ENCODE results near the gene SPATA18. TPM values are rescaled to one million over a fixed set of nuclear protein-coding genes. Genes with fewer than 3 reads are reported as not detected.
A peak's percentile ranks its signal among the peaks of the same experiment; 100 is the strongest.

Gene SPATA18
- total and polyA plus RNA-seq, 2 experiments from 2014 or later: 2.7 to 7.8 TPM

DNA sequence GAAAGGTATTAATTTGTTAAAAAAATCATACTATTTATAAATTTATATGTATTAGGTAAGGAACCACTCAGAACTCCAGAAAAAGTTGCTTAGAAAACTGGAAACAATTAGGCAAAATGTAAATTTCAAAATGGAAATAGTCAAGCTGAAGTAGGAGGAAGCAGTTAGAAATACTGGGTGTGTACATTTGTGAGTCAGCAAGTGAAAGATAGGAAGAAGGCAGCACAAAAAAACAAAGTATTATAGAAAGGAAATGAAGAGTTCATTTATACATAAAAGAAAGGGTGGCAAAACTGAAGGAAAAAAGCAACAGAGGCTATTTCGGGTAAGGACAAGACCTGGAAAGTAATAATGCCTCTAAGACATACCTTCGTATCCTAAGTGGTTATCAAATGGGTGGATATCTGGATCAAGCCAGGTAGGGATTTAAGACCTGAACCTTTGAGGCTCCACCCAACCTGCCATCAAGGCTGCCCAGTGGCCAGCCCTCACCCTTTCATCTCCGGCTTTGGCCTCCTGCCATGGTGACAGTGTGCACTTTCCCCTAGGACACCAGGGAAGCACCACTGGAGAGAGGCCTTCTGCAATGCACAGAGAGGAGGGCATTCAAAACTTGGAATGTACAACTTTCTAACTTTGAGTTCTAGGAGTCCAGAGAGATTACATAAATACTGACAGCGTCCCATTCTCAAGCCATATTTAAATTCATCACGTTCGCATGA is 31.0 kb upstream of the SPATA18 start, which contains the start of gene LRRC66:
TSS of gene LRRC66 (minus strand) at position 428 of the 722 bp plus-strand sequence. CDS start 2,750 bp downstream, outside the sequence.
- Histone ChIP-seq H3K36me3 (replicated peaks; ENCODE audit: insufficient read depth, low read depth) (no peaks in the 10 kb centered on the region), H3K4me3 (no peak within 1 kb of the TSS), H3K27ac (peak within 1 kb of the TSS; percentile 36), H4K20me1 (ENCODE audit: insufficient read depth, poor library complexity, severe bottlenecking) (no peaks in the 10 kb centered on the region), H3K27me3 (no peaks in the 10 kb centered on the region), H3K4me1 (ENCODE audit: insufficient read depth) (peaks cover 4% of the 10 kb centered on the region), H3K9me2 (replicated peaks; ENCODE audit: insufficient read depth) (no peaks in the 10 kb centered on the region), H3K9me3 (ENCODE audit: low read depth) (no peaks in the 10 kb centered on the region), H3K79me2 (no peaks in the 10 kb centered on the region), H3K4me2 (no peak within 1 kb of the TSS), H2AFZ (no peak within 1 kb of the TSS)
- TF ChIP-seq EZH2 (IDR thresholded peaks at IDR 0.05; ENCODE audit: borderline replicate concordance) (no peak), EZH2phosphoT487 (IDR thresholded peaks at IDR 0.05; ENCODE audit: low read depth, severe bottlenecking, unreplicated experiment) (no peak), CTCF (IDR thresholded peaks at IDR 0.05; ENCODE audit: poor library complexity) (no peak)
- peak; percentile 56 for DNase-seq (ENCODE audit: low spot score)
- 88% methylated on average over 6 of the region's 6 CpGs for WGBS (ENCODE audit: low lambda C conversion rate, missing lambda C conversion rate)

- WGBS (ENCODE audit: low lambda C conversion rate, missing lambda C conversion rate): 91% methylated on average over 1 of the region's 1 CpG
- no peak overlapping the region for H3K27ac ChIP-seq
- no peaks in the 10 kb centered on the region for H3K9me3 ChIP-seq (ENCODE audit: low read depth)
- H3K36me3 ChIP-seq (replicated peaks; ENCODE audit: insufficient read depth, low read depth): no peaks in the 10 kb centered on the region
- H3K79me2 ChIP-seq: peaks cover 11% of the 10 kb centered on the region
- TF ChIP-seq EZH2 (IDR thresholded peaks at IDR 0.05; ENCODE audit: borderline replicate concordance) (no peak), CTCF (IDR thresholded peaks at IDR 0.05; ENCODE audit: poor library complexity) (no peak), EZH2phosphoT487 (IDR thresholded peaks at IDR 0.05; ENCODE audit: low read depth, severe bottlenecking, unreplicated experiment) (no peak)
- no peak for DNase-seq (ENCODE audit: low spot score)
- no peak overlapping the region for H2AFZ ChIP-seq
- H4K20me1 ChIP-seq (ENCODE audit: insufficient read depth, poor library complexity, severe bottlenecking): no peaks in the 10 kb centered on the region
- H3K4me1 ChIP-seq (ENCODE audit: insufficient read depth): no peaks in the 10 kb centered on the region
- no peak overlapping the region for H3K4me2 ChIP-seq
- H3K9me2 ChIP-seq (replicated peaks; ENCODE audit: insufficient read depth): no peaks in the 10 kb centered on the region
- H3K27me3 ChIP-seq: no peaks in the 10 kb centered on the region
- no peak overlapping the region for H3K4me3 ChIP-seq
Measured at GRCh38 chr4:52028970-52029369, 22.1 kb upstream of the SPATA18 start.

DNA sequence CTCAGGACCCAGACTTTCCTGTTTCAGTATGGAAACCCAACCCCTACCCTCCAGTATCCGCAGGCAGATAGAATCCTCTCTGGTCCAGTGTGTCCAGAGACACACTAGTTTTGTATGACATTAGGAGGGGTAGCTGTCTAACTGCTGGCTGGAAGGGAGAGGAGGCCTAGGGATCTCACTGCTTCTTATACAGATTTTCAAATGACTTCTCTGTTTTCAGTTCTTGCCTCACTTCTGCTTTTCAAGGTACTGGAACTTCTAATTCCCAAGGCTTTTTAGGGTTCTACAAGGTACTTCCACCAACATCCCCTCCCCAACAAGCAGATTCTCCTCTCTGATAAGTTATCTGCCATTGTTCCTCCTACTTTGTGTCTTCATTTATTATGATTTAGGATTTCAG is 19.1 kb upstream of the SPATA18 start:
- H3K4me3 ChIP-seq: no peak overlapping the region
- H3K9me2 ChIP-seq (replicated peaks; ENCODE audit: insufficient read depth): no peaks in the 10 kb centered on the region
- no peak for DNase-seq (ENCODE audit: low spot score)
- H3K27me3 ChIP-seq: no peaks in the 10 kb centered on the region
- whole genome bisulfite sequencing (ENCODE audit: low lambda C conversion rate, missing lambda C conversion rate): 91% methylated on average over 1 of the region's 1 CpG
- H4K20me1 ChIP-seq (ENCODE audit: insufficient read depth, poor library complexity, severe bottlenecking): no peaks in the 10 kb centered on the region
- H3K36me3 ChIP-seq (replicated peaks; ENCODE audit: insufficient read depth, low read depth): no peaks in the 10 kb centered on the region
- H3K27ac ChIP-seq: no peak overlapping the region
- TF ChIP-seq CTCF (IDR thresholded peaks at IDR 0.05; ENCODE audit: poor library complexity) (no peak), EZH2 (IDR thresholded peaks at IDR 0.05; ENCODE audit: borderline replicate concordance) (no peak), EZH2phosphoT487 (IDR thresholded peaks at IDR 0.05; ENCODE audit: low read depth, severe bottlenecking, unreplicated experiment) (no peak)
- no peaks in the 10 kb centered on the region for H3K9me3 ChIP-seq (ENCODE audit: low read depth)
- peaks cover 39% of the 10 kb centered on the region for H3K79me2 ChIP-seq
- H3K4me2 ChIP-seq: no peak overlapping the region
- H2AFZ ChIP-seq: no peak overlapping the region
- H3K4me1 ChIP-seq (ENCODE audit: insufficient read depth): no peaks in the 10 kb centered on the region
